ENCODE results near the gene CXCR6. TPM values are rescaled to one million over a fixed set of nuclear protein-coding genes. Genes with fewer than 3 reads are reported as not detected.

CXCR6 gene
- polyA plus RNA-seq, 2 of the 4 experiments (the other 2 are of a cell fraction) = not detected

DNA sequence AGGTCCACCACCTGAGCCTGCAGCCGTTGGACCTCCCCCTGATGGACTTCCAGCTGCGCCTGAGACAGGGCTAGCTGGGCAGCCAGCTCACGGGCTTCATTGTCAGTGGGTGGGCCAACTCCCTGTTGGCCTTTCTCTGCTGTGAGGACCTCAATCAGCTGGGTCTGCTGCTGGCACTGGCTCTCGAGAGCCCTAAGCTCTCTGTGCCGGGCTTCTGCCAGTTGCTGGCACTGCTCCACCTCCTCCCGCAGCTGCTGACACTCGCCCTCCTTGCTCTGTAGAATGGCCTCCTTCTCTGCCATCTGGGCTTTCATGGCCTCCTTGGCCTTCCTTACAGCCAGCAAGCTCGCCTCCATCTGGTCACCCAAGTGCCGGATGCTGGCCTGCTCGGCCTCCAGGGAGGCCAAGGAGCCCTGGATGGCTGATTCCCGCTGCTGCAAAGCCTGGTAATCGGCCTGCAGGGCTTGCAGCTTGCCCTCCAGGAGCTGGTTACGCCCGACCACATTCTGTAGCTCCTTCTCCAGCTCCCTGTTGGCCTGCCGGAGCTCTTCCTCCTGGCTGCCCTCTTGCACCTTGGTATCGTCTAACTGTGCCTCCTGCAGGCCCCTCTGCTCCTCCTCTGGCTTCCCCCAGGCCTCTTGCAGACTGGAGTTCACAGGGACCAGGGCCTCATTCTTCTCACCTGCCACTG is 23.8 kb downstream of the CXCR6 start (continued):
- TF ChIP-seq, protein P1, sequence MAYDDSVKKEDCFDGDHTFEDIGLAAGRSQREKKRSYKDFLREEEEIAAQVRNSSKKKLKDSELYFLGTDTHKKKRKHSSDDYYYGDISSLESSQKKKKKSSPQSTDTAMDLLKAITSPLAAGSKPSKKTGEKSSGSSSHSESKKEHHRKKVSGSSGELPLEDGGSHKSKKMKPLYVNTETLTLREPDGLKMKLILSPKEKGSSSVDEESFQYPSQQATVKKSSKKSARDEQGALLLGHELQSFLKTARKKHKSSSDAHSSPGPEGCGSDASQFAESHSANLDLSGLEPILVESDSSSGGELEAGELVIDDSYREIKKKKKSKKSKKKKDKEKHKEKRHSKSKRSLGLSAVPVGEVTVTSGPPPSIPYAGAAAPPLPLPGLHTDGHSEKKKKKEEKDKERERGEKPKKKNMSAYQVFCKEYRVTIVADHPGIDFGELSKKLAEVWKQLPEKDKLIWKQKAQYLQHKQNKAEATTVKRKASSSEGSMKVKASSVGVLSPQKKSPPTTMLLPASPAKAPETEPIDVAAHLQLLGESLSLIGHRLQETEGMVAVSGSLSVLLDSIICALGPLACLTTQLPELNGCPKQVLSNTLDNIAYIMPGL (CRISPR knock-in tag; IDR thresholded peaks at IDR 0.05; ENCODE audit: borderline replicate concordance) = no peak

DNA sequence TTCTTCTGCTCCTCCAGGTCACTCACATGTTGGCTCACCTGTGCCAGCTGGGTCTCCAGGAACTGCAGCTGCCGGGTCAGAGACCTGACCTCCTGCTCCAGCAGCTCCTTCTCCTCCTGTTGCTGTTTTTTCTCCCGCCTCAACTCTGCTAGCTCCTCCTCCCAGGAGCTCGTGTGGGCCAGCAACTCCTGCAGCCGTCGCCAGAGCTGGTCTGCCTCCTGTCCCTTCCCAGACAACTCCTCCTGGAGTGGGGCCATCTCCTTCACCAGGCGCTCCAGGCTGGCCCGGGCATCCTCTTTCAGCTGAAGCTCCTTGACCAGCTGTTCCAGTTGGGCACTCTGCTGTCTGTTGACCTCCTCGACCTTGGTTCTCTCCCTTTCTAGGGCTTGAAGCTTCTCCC is 24.5 kb downstream of the CXCR6 start:
- DNase-seq (ENCODE audit: low read depth in 1 of 2, low spot score in 1 of 2) = no peak

DNA sequence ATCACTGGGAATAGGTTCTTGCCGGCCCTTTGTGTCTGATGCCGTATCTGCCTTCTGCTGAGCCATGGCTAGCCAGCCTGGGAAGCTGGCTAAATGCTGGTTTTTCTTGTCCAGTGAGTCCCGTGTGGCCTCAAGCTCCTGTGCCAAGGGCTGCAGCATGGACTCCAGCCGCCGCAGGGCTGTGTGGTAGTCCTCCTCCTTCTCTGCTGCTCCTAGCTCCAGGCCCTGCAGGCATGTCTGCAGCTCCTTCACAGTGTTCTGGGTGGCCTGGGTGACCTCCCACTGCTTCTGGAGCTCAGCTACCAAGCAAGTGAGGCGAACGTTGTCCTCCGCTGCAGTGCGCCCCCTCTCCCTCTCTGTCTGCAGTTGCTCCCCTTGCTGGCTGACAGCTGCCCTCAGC is 24.9 kb downstream of the CXCR6 start:
- FAIRE-seq (no peak), ATAC-seq (no peak), DNase-seq (ENCODE audit: low read depth in 1 of 2, low spot score in 1 of 2) (no peak)
- TF ChIP-seq CEBPB (IDR thresholded peaks at IDR 0.05) (no peak), MAZ (IDR thresholded peaks at IDR 0.05; ENCODE audit: borderline replicate concordance, low read depth, low read length) (no peak), POLR2AphosphoS2 (conservative IDR thresholded peaks at IDR 0.05; ENCODE audit: low read length) (no peak), GATA3 (IDR thresholded peaks at IDR 0.05; ENCODE audit: borderline replicate concordance) (no peak), HOXB13 (CRISPR knock-in tag; IDR thresholded peaks at IDR 0.05; ENCODE audit: low read depth) (no peak), TP53 (CRISPR knock-in tag; IDR thresholded peaks at IDR 0.05) (no peak), NR3C1 (IDR thresholded peaks at IDR 0.05) (no peak), ZNF302 (CRISPR knock-in tag; IDR thresholded peaks at IDR 0.05) (no peak), JUN (IDR thresholded peaks at IDR 0.05) (no peak), EHMT2 (IDR thresholded peaks at IDR 0.05; ENCODE audit: low read depth) (no peak)
- TF ChIP-seq, protein P2, sequence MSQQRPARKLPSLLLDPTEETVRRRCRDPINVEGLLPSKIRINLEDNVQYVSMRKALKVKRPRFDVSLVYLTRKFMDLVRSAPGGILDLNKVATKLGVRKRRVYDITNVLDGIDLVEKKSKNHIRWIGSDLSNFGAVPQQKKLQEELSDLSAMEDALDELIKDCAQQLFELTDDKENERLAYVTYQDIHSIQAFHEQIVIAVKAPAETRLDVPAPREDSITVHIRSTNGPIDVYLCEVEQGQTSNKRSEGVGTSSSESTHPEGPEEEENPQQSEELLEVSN (IDR thresholded peaks at IDR 0.05; ENCODE audit: borderline replicate concordance, low read depth) = no peak
- TF ChIP-seq, protein P3, sequence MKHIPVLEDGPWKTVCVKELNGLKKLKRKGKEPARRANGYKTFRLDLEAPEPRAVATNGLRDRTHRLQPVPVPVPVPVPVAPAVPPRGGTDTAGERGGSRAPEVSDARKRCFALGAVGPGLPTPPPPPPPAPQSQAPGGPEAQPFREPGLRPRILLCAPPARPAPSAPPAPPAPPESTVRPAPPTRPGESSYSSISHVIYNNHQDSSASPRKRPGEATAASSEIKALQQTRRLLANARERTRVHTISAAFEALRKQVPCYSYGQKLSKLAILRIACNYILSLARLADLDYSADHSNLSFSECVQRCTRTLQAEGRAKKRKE (CRISPR knock-in tag; IDR thresholded peaks at IDR 0.05; ENCODE audit: low read depth) = no peak
- Histone ChIP-seq H3K27ac (no peak overlapping the region), H3K4me3 (no peak overlapping the region), H3K4me1 (peaks cover 8% of the 10 kb centered on the region; the same call in 1 of the 3 replicates), H3K9me3 (no peaks in the 10 kb centered on the region), H3K4me2 (no peak overlapping the region)
- POLR2A ChIA-PET = no interaction called here
- CTCF ChIA-PET = interaction anchor here (0.9 to 1.2 kb wide), 4 partner anchors 9 to 30 kb away, joined by 3 to 5 read pairs (median 4); no protein-coding TSS in a partner anchor
- WGBS (ENCODE audit: missing lambda C conversion rate) = 95% methylated on average over 6 of the region's 9 CpGs

More for the DNA sequence above, 24.5 kb downstream of the CXCR6 start:
- POLR2A ChIA-PET = no interaction called here
- no peak overlapping the region for H3K4me3 ChIP-seq
- WGBS (ENCODE audit: missing lambda C conversion rate) = 77% methylated on average over 6 of the region's 8 CpGs
- H3K9me3 ChIP-seq = no peaks in the 10 kb centered on the region
- FAIRE-seq (no peak), ATAC-seq (no peak)
- H3K4me2 ChIP-seq = no peak overlapping the region
- H3K4me1 ChIP-seq = 0 out of 3 replicates have a peak, but pooled peaks cover 5% of the 10 kb centered on the region
- no peak overlapping the region for H3K27ac ChIP-seq
- no peak for TF ChIP-seq JUNB (IDR thresholded peaks at IDR 0.05)
- no peak for TF ChIP-seq MAZ (IDR thresholded peaks at IDR 0.05; ENCODE audit: borderline replicate concordance, low read depth, low read length)
- no peak for TF ChIP-seq ESRRA (IDR thresholded peaks at IDR 0.05; ENCODE audit: borderline replicate concordance, low read length)
- no peak for TF ChIP-seq TP53 (CRISPR knock-in tag; IDR thresholded peaks at IDR 0.05)
- TF ChIP-seq HOXA7 (CRISPR knock-in tag; IDR thresholded peaks at IDR 0.05) = no peak
- CTCF ChIA-PET = interaction anchor here (0.6 to 1.2 kb wide), 3 partner anchors 20 to 168 kb away, joined by 3 to 5 read pairs (median 4); no protein-coding TSS in a partner anchor

- TF ChIP-seq CHD4 (IDR thresholded peaks at IDR 0.05; ENCODE audit: borderline replicate concordance) (no peak), TP53 (CRISPR knock-in tag; IDR thresholded peaks at IDR 0.05) (no peak), HOXB5 (CRISPR knock-in tag; IDR thresholded peaks at IDR 0.05) (no peak), HES2 (IDR thresholded peaks at IDR 0.05) (no peak), GATA3 (IDR thresholded peaks at IDR 0.05; ENCODE audit: borderline replicate concordance) (no peak), EHF (CRISPR knock-in tag; IDR thresholded peaks at IDR 0.05) (no peak), CBX2 (IDR thresholded peaks at IDR 0.05; ENCODE audit: borderline replicate concordance, low read depth) (no peak), TFCP2L1 (CRISPR knock-in tag; IDR thresholded peaks at IDR 0.05) (no peak), SMC3 (IDR thresholded peaks at IDR 0.05) (no peak), FOSL2 (IDR thresholded peaks at IDR 0.05) (no peak), FOSL2 (CRISPR knock-in tag; IDR thresholded peaks at IDR 0.05) (no peak), KDM1A (IDR thresholded peaks at IDR 0.05; ENCODE audit: low read depth) (no peak), BHLHE40 (IDR thresholded peaks at IDR 0.05; ENCODE audit: low read depth, low read length) (no peak)
- peaks cover 10% of the 10 kb centered on the region; the same call in 1 of the 3 replicates for H3K4me1 ChIP-seq
- no peak overlapping the region for H3K27ac ChIP-seq
- WGBS (ENCODE audit: missing lambda C conversion rate) = 92% methylated on average over 2 of the region's 2 CpGs
- ChIA-PET CTCF (interaction anchor here (0.7 to 1.2 kb wide), 5 partner anchors 10 to 110 kb away, joined by 3 to 4 read pairs (median 3); no protein-coding TSS in a partner anchor), POLR2A (no interaction called here)
- H3K4me2 ChIP-seq = no peak overlapping the region
- no peak overlapping the region for H3K4me3 ChIP-seq
- no peak for ATAC-seq
- H3K9me3 ChIP-seq = no peaks in the 10 kb centered on the region
- FAIRE-seq = no peak
- DNase-seq (ENCODE audit: low read depth in 1 of 2, low spot score in 1 of 2) = no peak
These were observed 25.4 kb downstream of the CXCR6 start for GRCh38 chr3:45968706-45969105.
